Measurements from ENCODE around the gene MAP3K6.

DNA sequence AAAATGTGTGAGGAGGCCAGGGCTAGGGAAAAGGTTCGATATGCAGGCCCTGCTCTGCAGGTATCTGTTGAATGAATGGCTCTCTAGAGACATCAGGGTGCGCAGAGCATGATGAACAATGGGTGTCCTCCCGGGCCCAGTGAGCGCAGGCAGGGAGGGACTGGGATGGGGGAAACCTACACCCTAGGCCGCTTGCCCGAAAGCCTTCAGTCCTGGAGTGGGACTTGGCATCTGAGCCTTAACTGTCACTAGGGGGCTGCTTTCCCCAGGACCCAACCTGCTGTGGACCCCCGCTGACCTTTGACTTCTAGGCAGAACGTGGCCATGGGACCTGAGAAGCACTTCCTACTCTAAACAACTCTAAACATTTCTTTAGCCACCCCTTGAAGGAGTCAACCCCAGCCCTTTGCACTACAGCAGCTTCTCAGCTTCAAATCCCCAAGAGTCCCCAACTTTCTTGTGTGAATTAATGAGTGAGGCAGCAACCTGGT, 444 bp upstream of the MAP3K6 start:
- TF ChIP-seq, protein P1, sequence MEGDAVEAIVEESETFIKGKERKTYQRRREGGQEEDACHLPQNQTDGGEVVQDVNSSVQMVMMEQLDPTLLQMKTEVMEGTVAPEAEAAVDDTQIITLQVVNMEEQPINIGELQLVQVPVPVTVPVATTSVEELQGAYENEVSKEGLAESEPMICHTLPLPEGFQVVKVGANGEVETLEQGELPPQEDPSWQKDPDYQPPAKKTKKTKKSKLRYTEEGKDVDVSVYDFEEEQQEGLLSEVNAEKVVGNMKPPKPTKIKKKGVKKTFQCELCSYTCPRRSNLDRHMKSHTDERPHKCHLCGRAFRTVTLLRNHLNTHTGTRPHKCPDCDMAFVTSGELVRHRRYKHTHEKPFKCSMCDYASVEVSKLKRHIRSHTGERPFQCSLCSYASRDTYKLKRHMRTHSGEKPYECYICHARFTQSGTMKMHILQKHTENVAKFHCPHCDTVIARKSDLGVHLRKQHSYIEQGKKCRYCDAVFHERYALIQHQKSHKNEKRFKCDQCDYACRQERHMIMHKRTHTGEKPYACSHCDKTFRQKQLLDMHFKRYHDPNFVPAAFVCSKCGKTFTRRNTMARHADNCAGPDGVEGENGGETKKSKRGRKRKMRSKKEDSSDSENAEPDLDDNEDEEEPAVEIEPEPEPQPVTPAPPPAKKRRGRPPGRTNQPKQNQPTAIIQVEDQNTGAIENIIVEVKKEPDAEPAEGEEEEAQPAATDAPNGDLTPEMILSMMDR (IDR thresholded peaks at IDR 0.05) = peak in 1 of 5 experiments; percentile 1
- TF ChIP-seq POLR2A (IDR thresholded peaks at IDR 0.05) = no peak
- no peak for TF ChIP-seq EP300 (IDR thresholded peaks at IDR 0.05)
